Stimulated activated CD4-positive, alpha-beta T cell treated with anti-CD3 and anti-CD28 coated beads, Interleukin-4, amount 100 ng/mL, for 1 hour (primary cell): ENCODE results near the gene SLC19A2.
"Not testable (repeated sequence)": the region's sequence is repeated elsewhere in the genome, so short reads cannot be mapped to it uniquely, and the experiment has no call there.

Experiments
- DNase-seq: peaks from one replicate; pipeline ENCODE4 v3.0.0-alpha.2; 2020

Gene SLC19A2

DNA sequence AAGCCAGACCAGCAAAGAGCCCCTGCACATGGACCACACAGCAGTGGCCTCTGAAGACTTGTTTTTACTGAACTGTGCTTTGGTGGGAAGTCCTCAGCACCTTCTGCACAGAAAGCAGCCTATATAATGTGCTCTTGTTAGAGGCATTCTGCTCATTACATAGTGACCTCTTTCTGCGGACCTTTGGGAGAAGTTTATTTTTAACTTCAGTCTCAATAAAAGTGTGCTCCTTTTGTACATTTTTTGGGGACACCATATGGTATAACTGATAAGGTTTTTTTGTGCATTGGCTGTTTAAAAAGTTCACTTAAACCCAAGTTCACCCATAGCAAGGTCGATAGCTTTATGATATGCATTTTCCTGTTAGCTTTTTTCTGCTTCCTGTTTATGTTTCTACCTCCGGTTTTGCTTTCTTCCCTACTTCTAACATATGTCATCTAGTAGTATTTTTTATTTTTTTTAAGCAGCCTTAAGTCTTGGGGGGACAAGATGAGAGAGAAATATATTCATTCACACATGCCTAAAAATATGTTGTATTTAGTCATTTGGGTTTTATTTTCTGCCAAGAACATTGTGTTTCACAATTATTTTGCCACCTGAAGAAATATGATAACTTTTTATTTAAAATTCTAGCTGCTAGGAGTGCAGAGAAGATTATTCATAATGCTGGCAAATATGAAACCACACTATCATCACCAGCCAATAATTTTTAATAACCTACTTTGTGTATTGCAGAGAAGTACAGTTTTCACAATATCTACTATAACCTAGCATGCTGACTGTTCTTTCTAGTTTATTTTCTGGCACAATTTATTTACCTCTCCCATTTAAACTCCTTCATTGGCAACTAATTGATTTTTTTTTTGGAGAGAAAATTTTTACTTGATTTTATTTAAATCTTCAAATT lies 22.9 kb upstream of the SLC19A2 start:
- no peak for DNase-seq

DNA sequence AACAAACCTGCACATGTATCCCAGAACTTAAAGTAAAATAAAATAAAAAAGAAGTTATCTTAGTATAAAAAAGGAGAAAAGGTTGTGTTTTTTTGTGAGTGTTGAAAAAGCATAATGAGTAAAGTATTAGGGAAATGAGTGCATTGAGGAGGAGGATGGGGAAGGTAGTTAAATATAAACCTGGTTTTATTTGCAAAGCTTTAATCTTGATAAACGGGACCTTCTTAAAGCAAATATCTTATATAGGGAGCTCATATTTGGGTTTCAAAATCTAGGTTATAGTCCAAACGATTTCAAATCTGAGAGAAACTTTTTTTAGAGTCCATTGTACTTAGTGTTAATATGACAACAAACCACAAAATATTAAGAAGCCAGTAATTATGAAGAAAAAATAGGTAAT lies 21.7 kb upstream of the SLC19A2 start:
- no peak for DNase-seq

DNA sequence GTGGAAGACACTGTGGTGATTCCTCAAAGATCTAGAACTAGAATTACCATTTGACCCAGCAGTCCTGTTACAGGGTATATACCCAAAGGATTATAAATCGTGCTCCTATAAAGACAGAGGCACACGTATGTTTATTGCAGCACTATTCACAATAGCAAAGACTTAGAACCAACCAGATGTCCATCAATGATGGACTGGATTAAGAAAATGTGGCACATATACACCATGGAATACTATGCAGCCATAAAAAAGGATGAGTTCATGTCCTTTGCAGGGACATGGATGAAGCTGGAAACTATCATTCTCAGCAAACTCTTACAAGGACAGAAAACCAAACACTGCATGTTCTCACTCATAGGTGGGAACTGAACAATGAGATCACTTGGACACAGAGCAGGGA lies 17.9 kb upstream of the SLC19A2 start:
- not testable (repeated sequence) for DNase-seq

DNA sequence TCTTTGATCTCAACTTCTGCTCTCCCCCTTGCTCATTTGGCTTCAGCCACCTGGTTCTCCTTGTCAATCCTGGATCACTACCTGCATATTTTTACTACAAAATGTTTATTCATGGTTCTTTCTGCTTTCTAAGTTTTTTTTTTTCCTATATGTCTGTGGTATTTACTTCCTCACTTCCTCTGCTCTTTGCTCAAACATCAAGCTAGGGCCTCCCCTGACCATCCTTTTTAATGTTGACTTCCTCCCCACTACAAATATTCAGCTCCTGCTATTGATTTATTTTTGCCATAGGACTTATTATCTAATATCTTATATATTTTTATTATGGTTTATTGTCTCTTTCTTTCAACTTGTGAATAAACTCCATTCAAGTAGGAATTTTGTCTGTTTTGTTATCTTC lies 14.1 kb upstream of the SLC19A2 start:
- no peak for DNase-seq

DNA sequence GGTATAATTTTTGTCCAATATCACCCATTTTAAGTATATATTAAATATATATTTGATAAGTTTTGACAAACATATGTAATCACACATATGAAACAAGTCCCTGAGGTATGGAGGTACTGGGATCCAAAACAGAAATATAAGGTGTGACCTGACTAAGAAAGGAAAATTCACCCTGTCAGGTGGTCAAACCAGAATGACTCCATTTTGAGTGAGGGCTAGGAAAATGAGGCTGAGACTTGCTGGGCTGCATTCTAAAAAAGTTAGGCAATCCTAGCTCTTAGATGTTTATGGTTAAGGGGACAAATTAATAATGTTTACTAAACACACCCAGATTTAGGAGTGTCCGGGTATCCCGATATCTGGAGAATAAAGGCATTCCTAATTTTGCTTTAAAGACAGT lies 11.6 kb upstream of the SLC19A2 start:
- no peak for DNase-seq

DNA sequence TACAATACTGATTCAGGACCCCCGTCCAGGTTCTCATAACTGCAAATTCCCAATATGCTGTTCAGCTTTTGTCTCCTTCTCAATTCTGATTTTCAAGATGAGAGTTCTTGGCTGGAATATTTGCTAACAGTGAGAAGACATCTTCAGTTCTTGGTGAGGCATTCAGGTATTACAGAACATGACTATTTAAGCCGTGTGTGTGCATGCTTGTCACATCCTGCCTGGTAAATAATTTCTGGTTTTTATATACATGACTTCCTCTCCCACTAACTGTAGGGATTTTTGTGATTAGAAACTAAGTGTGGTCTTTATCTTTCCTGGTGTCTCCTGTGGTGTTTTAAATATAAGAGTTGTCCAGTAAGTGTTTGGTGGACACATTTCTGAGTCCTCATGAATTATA lies 10.2 kb upstream of the SLC19A2 start:
- DNase-seq: no peak

DNA sequence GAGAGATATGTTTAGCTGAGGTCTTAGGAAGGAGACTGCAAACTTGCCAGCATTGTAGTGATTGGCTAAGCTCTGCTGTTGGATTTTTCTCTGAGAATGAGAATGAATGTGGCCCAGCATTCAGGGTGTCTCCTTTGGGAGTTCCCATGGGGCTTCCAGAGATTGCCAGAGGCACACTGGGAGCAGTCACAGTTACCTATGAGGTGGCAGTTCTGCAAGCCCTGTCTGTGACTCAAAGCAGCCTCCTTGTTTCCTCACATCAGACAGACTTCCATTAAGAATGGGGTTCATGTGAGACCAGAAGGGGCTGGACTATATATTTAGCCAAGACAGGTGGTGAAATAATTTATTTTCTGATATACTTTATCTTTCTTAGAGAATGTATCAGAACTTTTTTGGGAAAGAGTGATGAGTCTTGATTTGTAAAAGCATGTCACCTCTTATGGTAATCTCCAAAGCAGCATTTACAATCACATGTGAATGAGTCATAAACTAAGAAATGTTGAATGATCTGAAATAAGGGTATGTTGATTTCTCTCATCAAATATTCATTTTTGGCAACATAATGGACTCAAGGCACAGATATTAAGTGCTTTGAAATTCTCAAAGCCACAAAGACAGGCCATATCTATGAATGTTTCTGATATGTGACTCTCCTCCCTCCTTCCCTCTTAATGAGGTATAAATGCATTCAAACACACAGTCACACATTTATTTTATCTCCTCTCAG lies 9.5 kb upstream of the SLC19A2 start:
- no peak for DNase-seq

DNA sequence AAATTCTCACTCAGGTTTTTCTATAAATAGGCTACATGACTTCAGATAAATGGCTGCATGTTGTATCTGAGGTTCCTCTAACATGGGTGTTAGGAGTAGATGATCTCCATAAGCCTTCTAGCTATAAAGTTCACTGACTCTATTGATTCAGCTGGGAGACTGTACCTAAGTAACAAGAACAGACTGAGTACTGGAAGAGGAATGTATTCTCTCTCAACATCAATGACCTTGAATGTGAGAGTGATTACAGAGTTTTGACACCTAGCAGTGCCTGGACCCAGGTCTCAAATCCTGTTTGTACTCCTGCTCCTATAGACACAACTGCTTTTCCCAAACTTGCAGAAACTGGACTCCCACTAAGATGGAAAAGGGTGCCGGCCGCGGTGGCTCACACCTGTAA lies 8.6 kb upstream of the SLC19A2 start:
- no peak for DNase-seq

DNA sequence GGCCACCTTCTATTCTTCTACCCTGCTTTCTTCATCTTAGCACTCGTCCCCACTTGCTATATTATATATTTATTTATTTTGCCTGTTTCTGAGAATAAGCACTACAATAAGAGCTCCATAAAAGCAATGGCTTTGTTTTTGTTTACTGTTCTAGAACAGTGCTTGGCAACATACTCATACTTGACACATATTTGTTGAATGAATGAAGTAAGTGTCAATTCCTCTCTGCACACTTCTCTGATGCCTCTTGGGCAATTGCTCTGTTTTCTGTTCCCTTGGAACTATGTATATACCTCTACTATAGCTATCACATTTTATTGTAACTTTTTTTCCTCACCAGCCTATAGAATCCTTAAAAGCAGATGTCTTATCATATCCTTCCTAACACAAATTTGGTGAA lies 7.5 kb upstream of the SLC19A2 start:
- no peak for DNase-seq

DNA sequence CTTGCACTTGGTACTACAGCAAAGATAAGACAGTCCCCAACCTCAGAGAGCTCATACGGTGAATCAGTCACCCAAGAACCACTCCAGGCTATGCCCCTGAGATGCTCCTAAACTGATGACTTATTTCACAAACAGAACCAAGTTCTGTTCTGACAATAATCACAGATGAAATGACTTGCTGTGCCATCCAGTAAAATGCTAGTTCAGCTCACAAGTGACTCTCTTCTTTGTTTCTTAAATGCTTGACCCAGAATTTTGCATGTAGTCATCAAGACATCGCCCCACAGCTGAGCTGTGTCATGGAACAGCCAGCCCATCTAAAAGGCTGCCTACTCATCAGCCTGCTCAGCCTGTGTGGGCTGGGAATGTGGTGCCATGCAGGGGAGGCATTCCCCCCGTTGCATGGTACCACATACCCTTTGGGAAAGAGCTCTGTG lies 6.1 kb upstream of the SLC19A2 start:
- DNase-seq: peak; percentile 11

DNA sequence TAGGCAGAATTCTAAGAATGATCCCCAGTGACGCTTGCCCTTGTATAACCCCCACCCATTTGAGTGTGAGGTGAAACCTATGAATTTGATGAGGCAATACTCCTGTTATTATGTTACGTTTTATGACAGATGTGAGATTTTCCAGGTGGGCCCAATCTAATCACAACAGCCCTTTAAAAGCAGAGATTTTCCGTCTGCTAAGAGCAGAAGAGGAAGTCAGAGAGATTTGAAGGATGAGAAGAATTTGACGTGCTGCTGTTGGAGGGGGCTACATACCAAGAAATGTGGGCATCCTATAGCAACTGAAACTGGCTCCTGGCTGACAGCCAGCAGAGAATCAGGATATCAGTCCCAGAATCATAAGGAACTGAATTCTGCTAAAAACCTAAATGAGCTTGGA lies 2.4 kb upstream of the SLC19A2 start:
- DNase-seq: no peak

DNA sequence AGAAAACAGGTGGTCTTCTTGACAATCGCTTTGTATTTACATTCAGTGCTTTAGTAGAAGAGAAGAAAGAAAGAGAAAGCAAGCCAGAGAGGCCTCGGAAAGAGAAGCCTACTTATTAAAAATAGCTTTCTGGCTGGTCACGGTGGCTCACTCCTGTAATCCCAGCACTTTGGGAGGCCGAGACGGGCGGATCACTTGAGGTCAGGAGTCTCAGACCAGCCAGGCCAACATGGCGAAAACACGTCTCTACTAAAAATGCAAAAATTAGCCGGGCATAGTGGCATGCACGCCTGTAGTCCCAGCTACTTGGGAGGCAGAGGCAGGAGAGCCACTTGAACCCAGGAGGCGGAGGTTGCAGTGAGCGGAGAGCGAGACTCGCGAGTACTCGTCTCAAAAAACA lies 1.8 kb upstream of the SLC19A2 start:
- no peak for DNase-seq

DNA sequence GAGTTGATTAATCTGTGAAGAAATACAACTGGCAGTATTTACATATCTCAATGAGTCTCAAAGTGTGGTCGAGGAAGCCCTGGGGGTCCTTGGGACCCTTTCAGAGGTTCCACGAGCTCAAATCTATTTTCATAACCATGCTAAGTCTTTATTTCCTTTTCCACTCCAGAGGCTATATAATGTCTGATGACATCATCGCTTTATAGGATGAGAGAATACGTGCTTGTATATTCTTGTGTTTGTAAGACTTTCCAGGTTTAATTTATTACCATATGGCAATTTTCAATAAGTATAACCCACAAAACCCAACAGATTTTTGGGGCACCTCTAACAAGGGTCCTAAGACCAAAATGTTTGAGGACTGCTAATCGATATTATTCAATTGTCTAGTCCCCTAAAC lies 1.4 kb upstream of the SLC19A2 start:
- DNase-seq: no peak

DNA sequence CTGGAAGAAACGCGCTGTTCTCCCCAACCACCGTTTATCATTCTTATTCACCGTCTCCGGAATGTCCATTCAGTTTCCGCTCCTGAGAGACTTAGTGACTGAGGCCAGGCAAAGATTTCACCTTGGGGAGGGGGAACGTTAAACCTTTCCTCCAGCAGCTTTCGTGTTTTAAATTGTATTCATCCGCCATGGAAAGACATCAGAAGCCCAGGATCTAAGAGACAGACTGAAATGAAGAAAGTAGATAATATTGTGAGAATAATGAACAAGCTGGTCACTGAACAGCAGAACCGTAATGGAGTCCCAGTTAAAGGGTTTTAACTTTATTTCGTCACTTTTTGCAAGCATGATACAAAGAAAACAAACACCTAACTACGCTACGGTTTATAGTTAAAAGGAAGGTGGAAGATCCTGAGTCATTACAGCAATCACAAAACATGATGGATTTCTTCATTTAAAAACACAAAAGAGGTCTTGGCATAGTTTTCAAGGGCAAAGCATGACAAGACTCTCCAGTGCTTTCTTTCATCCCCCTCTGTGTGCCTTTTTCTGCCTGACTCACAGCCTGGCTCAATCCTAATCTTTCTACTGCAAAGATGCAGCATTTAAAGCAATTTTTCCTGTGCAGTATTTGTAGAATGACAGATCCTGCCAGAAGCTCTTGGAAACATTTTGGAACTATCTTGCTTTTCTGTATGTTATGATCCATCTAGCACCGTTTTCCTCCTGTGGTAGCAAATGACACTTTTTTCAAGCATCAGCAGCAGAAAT lies 722 bp upstream of the SLC19A2 start:
- no peak for DNase-seq

DNA sequence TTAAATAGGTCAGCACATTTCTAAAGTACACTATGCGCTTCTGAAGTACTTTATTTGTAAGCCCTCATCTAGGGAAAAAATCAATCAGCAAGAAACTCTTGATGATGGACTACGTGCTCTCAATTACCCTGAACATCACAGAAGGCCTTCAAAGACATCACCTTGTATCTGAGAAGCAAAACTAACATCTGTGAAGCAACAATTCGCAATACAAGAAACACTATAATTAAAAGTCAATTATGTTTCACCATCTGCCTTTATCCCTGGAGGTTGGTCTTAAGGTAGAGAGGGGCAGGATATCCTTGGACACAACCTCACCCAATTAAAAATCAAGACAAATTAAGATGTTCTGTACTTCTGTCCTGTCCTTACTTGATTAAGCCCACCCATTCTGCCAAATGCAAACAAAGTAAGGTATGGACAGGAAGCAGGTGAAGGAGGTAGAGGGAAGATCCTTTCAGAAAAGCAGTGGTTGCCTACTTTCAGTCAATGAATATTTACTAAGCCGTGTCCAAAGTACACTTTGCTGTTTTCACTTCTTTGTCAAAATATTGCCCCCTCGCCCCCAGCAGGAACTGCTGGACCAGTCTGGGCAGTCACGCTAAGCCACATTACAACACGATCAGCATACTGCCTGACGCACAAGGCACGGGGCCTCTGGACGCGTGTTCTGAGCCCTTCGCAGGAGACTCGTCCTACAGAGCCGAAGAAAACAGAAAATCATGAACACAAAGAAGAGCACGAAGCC lies 887 bp downstream of the SLC19A2 start:
- peak; percentile 24 for DNase-seq

DNA sequence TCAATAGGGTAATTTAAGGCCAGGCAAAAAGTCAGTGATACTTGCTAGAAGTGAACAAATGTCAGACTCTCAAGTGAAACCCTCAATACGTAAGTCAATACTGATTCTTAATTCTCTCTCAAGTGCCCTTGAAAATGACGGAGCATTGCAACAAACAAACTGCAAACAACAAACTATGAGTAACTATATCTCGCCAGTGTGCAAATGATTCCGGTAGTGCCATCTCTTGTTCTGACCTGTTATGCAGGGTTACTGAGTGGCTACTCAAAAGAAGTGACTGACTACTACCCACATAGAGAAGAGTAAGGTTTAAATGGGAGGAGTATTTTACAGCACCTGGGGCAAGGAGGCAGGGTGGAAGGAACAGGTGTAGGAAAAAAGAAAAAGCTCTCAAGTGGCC lies 1.6 kb downstream of the SLC19A2 start:
- no peak for DNase-seq

DNA sequence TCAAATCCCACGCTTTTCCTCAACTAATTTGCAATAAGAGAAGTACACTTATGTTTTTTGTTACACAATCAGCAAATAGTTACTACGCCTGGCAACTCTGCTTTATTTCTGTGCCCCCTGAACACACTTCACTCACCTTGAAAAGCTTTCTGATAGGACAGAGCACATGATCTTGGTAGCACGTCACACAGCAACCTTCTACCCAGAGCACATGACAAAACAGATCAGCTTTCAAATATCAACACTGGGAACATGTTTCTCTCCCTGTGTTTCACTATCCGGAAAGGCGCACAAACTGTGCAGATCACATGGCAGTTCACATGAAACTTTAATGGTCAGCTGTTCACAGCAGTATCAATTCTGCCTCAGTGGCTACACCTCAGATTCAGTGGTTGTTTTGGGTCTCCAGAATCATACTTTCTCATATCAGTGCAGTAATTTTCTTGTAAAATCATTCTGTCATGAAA lies 2.2 kb downstream of the SLC19A2 start:
- DNase-seq: no peak

DNA sequence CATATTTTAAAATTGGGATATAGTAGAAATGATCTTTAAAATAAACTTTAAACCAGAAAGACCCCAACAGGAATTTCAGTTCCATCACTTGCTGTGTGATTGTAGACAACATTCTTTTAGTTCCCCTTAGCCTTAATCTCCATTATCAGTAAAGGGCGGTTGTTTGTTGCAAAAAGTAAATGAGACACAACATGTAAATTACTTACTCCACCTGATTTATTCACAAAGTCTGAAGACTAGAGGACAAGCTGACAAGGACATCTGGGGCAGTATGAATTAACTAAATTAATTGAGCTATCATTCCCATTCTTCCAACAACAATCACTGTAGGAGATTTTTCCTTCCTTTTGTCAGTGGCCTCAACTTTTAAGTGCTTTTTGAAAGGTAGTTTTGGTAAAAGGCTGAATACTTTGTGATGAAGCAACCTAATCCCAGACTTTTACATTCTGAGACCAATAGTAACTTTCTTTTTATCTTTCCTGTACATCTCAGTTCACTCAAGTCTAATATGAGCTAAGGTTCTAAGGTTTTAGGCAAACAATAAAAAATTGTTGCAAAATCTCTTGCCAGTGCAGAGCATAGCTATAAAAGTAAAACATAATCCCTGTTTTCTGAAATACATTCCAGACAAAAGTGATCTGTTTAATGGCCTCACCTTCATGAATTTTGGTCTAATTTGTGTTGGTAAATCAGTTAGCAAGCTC lies 6.2 kb downstream of the SLC19A2 start:
- no peak for DNase-seq

DNA sequence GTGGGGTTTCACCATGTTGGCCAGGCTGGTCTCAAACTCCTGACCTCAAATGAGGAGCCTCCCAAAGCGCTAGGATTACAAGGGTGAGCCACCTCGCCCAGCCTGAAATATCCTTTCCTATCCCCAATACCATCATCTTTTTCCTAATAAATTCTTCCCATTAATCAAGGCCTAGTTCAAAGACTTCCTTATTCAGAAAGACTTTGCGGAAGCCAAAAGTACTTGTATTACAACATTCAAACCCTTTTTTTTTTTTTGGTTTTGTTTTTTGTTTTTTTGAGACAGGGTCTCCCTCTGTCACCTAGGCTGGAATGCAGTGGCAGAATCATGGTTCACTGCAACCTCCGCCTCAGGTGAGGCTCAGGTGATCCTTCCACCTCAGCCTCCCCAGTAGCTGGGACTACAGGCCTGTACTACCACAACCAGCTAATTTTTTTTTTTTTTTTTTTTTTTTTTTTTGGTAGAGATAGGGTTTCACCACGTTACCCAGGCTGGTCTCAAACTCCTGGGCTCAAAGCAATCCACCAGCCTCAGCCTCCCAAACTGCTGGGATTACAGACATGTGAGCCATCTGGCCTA lies 7.6 kb downstream of the SLC19A2 start:
- DNase-seq: no peak

DNA sequence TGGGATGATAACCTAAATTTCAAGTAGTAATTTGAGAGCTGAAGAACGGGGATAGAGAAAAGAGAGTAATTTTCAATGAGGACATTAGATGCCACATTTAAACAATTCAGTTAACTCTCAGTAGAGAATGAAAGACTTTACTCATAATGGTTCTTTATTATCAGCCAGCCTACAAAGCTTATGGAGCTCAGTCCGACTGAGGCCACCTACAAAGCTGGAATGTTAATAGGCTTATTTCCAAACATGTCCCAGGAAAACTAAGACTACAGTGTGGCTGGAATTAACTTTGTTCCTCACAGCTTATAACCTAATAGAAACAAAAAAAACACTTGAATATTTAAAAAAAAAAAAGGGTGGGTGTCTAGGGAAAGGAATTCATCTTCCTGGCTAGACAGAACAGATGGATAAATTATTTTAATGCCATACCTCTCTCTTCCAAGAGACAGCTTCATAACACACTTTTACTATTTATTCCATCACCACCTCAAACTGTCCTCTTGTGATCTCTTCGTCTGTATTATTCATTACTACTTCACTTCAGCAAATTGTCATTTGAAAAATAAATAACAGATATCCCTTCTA lies 9.8 kb downstream of the SLC19A2 start:
- DNase-seq: no peak

DNA sequence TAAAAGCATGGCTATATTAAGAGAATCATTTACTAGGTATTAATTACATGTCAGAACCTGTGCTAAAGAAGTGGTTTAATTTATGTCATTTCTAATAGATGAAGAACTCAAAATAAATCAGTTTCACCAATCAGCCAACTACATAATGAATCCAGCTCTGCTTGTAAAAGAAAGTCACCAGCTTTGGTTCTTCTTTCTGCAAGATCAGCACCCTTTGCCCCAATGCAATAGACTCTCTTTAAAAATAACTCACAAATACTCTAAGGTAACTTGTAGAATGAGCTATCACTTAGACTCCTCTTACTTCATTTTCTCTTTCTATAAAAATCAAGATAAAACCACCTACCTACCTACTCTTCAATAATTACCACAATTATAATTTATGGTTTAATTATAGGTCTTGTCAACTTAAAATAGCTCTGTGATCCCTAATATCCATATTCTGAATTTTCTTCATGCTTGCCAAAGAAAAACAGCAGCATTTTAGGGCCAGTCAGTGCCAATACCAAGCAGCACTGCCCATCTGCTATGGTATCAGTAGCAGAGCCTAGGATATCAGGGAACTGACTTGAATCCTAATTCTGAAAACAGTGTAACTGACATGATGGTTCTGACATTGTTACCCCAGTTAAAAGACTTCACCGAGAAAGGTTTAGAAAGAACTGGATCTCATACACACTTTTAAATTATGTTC lies 11.3 kb downstream of the SLC19A2 start:
- DNase-seq: no peak
